ENCODE data around the gene R3HCC1L. TPM values are rescaled to one million over a fixed set of nuclear protein-coding genes. Genes with fewer than 3 reads are reported as not detected.

Gene R3HCC1L
- total RNA-seq, 2 experiments from 2014 or later, result 15.7 to 16.5 TPM

GRCh38 chr10:98270073-98270740 is 135.8 kb downstream of the R3HCC1L start:
- Mint-ChIP-seq H3K36me3 (ENCODE audit: low read depth) (no peaks in the 10 kb centered on the region), H3K27me3 (peaks cover 28% of the 10 kb centered on the region), H3K9me3 (no peaks in the 10 kb centered on the region), H3K27ac (no peak overlapping the region), H3K4me1 (ENCODE audit: low read depth) (peaks cover 3% of the 10 kb centered on the region), H3K4me3 (no peak overlapping the region)
- ChIA-PET POLR2A (interaction anchor here (1.0 kb wide), 1 partner anchor 13 kb away, joined by 3 read pairs; no protein-coding TSS in a partner anchor), CTCF (interaction anchor here (0.8 kb wide), 1 partner anchor 13 kb away, joined by 3 read pairs; no protein-coding TSS in a partner anchor)
- TF ChIP-seq CTCF (IDR thresholded peaks at IDR 0.05), result no peak
- ATAC-seq (no peak), DNase-seq (no peak)
- intact Hi-C loops (cut with micrococcal nuclease), result no loop called here

GRCh38 chr10:98270786-98271185 is 136.3 kb downstream of the R3HCC1L start:
- Mint-ChIP-seq H3K4me1 (ENCODE audit: low read depth) (peaks cover 3% of the 10 kb centered on the region), H3K4me3 (no peak overlapping the region), H3K36me3 (ENCODE audit: low read depth) (no peaks in the 10 kb centered on the region), H3K27me3 (peaks cover 28% of the 10 kb centered on the region), H3K27ac (no peak overlapping the region), H3K9me3 (no peaks in the 10 kb centered on the region)
- DNase-seq, result no peak
- POLR2A ChIA-PET, result no interaction called here
- CTCF ChIA-PET, result interaction anchor here (0.8 kb wide), 1 partner anchor 14 kb away, joined by 3 read pairs; no protein-coding TSS in a partner anchor
- no peak for TF ChIP-seq CTCF (IDR thresholded peaks at IDR 0.05)
- intact Hi-C loops (cut with micrococcal nuclease), result no loop called here
- no peak for ATAC-seq

GRCh38 chr10:98272245-98272644 is 137.8 kb downstream of the R3HCC1L start:
- POLR2A ChIA-PET, result no interaction called here
- intact Hi-C loops (cut with micrococcal nuclease), result no loop called here
- Mint-ChIP-seq H3K4me1 (ENCODE audit: low read depth) (peaks cover 3% of the 10 kb centered on the region), H3K36me3 (ENCODE audit: low read depth) (no peaks in the 10 kb centered on the region), H3K9me3 (no peaks in the 10 kb centered on the region), H3K27ac (no peak overlapping the region), H3K27me3 (peaks cover 22% of the 10 kb centered on the region), H3K4me3 (no peak overlapping the region)
- no peak for DNase-seq
- TF ChIP-seq CTCF (IDR thresholded peaks at IDR 0.05), result no peak
- CTCF ChIA-PET, result no interaction called here
- ATAC-seq, result no peak

GRCh38 chr10:98272656-98273055 is 138.2 kb downstream of the R3HCC1L start:
- intact Hi-C loops (cut with micrococcal nuclease), result no loop called here
- CTCF ChIA-PET, result no interaction called here
- H3K27ac Mint-ChIP-seq, result no peak overlapping the region
- H3K4me1 Mint-ChIP-seq (ENCODE audit: low read depth), result peaks cover 2% of the 10 kb centered on the region
- H3K27me3 Mint-ChIP-seq, result peaks cover 18% of the 10 kb centered on the region
- ATAC-seq (no peak), DNase-seq (no peak)
- no peaks in the 10 kb centered on the region for H3K9me3 Mint-ChIP-seq
- POLR2A ChIA-PET, result no interaction called here
- no peaks in the 10 kb centered on the region for H3K36me3 Mint-ChIP-seq (ENCODE audit: low read depth)
- no peak for TF ChIP-seq CTCF (IDR thresholded peaks at IDR 0.05)
- H3K4me3 Mint-ChIP-seq, result no peak overlapping the region

- Mint-ChIP-seq H3K4me1 (ENCODE audit: low read depth) (no peaks in the 10 kb centered on the region), H3K36me3 (ENCODE audit: low read depth) (no peaks in the 10 kb centered on the region), H3K9me3 (no peaks in the 10 kb centered on the region), H3K4me3 (no peak overlapping the region), H3K27ac (no peak overlapping the region), H3K27me3 (peaks cover 18% of the 10 kb centered on the region)
- intact Hi-C loops (cut with micrococcal nuclease), result no loop called here
- POLR2A ChIA-PET, result no interaction called here
- TF ChIP-seq CTCF (IDR thresholded peaks at IDR 0.05), result no peak
- DNase-seq (no peak), ATAC-seq (no peak)
- CTCF ChIA-PET, result no interaction called here
Observed at GRCh38 chr10:98273057-98273850, 138.8 kb downstream of the R3HCC1L start.
